GM19240 (cell line): ENCODE data around the gene MAN1C1.
"Not testable (repeated sequence)": the region's sequence is repeated elsewhere in the genome, so short reads cannot be mapped to it uniquely, and the experiment has no call there.

Experiments
- DNase-seq: peaks from one replicate; pipeline ENCODE4 v3.0.0; 2011; ENCODE audit warnings: low spot score; ENCODE audit not compliant: insufficient read length

Gene MAN1C1

DNA sequence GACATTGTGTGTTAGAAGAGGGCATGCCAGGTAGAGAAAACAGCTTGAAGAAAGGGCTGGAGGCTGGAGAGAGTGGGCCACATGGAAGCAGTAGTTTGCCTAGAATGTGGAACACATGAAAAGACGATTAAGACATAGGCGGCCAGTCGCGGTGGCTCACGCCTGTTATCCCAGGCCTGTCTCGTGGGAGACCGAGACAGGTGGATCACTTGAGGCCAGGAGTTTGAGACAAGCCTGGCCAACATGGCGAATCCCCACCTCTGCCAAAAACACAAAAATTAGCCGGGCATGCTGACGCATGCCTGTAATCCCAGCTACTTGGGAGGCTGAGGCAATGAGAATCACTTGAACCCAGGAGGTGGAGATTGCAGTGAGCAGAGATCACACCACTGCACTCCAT, 118.4 kb downstream of the MAN1C1 start:
- not testable (repeated sequence) for DNase-seq

DNA sequence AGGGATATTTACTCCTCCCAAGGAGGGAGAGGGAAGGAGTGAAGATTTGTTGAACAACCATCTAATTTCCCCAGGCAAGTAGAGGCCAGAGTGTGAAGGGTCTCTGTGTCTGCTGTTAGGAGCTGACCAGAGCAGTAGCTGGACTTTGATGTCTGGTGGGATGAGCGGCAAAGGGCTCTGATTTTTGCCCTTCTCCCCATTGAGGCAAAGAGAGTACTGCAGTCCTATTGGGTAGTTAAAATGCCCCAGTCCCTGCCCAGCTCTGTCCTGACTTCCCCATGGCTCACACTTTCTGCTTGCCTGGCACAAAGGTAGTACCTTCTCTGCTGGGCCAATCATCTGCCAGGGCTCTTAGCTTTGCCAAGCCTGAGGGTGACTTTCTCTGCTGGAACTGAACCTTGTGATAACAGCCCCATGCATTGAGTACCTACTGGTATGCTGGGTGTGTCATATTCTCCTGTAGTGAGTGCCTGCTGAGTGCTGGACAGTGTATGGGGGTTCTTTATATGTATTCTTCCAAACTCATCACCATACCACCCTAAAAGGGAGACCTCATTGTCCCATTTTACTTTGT, 119.5 kb downstream of the MAN1C1 start:
- no peak for DNase-seq

DNA sequence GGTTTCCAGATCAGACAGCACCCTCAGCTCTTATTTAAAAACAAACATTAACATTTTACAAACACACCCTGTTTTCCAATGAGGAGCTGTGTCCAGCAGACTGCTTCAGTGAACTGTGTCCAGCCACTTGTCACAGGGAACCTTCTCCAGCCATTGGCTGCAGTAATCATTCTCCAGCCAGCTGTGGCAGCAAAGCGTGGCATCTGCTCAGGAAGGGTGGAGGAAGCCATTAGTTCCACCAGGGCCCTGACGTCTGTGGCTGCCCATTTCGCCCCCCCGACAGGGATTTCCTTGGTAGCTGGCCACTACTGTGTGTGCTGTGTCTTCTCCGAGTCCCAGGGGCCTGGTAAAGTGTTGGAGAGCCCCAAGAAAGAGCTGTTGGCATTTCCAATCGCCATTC, 120.5 kb downstream of the MAN1C1 start:
- no peak for DNase-seq

DNA sequence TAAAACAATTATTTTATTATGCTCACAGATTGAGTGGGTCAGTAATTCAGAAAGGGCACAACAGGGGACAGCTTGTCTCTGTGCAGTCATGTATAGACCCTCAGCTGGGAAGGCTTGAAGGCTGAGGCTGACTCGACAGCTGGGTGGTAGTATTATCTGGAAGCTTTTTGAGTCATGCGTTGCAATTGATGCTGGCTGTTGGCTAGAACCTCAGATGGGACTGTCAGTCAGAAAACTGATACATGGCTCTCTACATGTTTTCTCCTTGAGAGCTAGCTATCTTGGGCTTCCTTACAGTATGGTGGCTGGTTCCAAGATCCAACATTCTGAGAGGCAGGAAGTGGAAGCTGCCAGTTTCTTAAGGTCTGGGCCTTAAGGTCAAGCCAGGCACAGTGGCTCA, 121.9 kb downstream of the MAN1C1 start:
- DNase-seq = no peak

DNA sequence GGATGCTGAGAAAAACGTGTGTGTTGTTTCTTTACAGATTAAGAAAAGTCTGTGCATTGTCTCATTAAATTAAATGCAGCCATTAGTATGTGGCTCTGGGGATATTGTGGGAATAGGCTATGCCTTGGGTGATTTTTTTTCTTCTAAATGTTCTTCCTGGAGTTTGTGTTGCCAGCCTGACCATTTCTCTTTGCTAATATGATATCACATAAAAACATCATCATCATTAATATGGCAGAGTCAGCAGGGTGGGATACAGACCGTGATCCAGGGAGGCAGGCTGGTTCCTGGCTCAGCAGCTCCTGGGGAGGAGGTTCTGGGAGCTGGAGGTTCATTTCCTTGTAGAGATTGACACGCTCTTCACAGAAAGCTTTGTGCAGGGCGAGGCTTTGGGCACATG, 122.8 kb downstream of the MAN1C1 start:
- DNase-seq = no peak

DNA sequence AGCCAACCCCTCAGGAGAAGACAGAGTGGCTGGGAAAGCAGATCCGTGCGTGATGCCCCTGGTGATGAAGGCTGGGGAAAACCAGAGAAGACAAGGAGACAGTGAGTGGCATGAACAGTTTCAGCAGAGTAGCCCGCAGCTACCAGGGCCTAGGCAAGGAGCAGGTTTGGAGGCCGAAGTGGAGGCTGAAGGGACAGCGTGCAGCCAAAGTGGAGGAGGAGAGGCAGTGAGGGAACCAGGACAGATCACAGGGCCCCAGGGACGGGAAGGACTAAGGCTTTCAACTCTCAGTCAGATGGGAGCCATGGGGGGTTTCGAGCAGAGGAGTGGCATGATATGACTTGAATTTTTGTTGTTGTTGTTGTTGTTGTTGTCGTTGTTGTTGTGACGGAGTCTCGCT, 123.5 kb downstream of the MAN1C1 start:
- no peak for DNase-seq

DNA sequence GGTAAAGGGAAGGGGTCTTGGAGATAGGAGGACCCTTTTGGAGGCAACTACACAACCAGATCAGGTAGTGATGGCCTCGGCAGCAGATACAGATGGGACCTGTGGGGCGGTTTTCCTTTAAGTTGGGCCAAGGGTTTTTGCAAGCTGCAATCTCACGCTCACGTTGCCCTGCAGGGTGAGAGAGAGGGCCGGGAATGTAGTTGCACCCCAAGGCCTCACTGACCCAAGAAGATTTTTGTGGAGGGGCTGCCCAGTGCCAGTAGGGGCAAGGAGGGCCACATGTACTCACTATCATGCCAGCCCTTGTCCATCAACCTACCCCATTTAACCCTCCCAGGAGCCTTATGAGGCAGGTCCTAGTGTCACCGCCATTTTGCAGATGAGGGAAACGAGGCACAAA, 125.7 kb downstream of the MAN1C1 start:
- no peak for DNase-seq

DNA sequence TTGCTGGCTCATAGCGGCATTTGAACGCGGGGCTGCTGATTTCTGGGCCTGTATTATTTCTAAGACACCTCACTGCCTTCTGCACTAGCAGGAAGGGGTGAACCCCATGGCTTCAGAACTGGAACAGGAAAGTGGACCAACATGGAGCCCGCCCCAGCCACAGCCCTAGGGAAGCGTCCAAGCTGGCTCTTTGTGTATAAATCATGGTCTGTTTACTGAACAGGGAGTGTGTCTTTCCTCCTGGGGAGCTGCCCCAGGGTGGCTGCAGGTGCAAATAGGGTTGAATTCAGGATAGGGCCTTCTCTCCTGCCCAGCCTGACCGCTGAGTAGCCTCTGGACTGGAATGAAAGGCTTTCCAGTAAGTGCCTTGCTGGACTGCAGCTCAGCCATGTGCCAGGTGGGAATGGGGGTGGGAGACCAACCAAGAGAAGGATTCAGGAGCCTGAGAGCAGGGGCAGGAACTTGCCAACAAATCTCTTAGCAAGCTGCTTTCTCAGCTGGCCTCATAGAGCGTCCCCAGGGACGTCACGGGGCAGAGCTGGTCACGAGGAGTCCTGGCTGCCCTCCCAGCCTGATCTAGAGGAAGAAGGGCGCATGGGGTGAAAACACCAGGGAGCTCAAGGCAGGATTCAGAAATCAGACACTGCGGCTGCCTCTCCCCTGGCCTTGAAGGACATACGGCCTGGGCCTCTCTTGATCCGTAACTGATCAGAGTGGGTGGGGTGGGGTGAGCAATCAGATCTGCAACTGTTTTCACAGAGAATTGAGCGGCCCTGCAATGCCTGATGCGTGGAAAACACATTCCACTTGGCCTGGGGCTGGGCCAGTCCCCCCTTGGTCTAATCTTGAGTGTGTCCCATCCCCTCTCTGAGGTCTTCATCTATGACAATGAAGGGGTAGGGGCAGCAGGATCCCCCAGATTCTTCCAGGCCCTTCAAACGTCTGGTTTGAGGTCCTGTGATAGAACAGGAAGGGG, 126.9 kb downstream of the MAN1C1 start:
- no peak for DNase-seq

DNA sequence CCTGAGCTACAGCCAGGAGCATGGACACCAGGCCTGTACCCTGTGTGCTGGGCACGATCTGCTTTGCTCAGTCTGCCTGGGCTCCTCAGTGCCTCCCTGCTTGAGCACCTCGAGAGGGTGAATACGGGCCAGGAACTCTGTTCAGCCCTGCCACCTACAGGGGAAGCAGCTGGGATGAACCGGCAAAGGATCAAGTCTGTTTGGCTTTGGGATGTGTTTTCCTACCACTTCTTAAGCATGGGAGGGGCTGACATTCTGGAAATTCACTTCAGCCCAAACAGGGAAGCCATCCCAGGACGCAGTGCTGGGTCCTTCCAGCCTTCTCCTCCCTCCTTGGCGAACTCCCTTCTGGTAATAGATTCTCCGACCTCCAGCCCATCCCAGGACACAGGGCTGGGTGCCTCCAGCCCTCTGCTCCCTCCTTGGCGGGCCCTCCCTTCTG, 127.6 kb downstream of the MAN1C1 start:
- DNase-seq = no peak

DNA sequence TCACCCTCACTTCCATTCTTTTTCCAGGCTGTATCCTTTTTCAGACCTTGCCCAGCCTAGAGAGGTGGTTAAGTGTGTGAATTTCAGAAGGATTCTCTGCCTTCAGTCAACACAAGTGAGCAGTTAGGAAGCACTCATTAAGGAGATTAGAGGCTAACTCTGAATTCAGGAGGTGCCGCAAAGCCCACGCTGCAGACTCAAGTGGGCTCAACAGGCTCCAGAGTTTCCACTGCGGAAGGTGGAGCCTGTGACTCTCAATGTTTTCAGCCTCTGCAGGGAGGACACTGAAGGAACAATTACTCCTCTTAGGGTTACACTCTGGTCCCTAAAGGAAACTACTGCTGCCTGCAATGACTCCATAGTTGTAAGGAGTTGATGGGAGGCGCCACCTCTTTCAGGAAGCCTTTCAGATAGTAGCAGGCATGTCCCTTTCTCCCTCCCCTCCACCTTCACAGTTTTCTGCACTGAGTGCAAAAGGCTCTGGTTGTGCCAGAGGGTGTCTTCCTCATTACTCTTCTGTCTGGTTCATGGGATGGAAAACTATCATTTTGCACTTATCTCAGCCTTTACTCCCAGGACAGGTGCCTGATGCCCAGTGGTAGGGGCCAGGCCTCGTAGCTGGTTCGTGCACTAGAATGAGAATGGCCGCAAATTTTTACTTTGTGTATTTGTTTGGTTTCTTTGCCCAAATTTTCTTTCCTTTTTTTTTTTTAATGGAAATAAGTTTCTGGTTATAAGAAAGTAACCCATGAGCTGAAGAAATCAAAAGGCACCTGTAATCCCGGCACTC, 128.2 kb downstream of the MAN1C1 start:
- DNase-seq = no peak

DNA sequence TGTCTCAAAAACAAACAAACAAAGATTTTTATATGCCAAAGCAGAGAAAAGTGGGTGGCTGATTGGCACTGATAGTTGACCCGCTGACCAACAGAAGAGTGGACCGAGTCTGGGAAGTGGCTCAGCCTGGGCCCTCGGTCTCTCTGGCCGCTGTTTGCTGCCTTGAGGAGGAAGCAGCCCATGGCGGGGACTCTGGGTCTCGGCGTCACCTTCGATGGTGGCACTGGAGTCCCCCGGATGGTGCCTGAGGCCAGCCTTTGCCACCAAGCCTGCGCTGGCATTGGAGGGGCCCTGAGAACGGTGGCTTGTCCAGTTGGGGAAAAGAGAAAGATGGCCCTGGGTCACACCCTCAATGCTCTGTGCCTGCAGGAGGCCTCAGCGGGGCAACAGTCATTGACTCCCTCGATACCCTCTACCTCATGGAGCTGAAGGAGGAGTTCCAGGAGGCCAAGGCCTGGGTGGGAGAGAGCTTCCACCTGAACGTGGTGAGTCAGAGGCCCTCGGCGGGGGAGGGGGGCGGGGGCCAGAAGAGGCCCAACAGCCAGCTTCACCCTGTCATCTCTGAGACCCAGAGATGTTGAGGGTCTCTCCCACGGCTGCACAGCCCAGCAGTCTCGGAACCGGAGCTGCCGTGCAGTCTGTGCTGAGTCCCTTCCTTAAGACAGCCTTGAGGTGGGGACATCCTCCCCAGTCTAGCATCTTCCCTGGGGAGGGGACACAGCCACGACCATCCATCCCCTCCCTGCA, 129.9 kb downstream of the MAN1C1 start:
- no peak for DNase-seq

DNA sequence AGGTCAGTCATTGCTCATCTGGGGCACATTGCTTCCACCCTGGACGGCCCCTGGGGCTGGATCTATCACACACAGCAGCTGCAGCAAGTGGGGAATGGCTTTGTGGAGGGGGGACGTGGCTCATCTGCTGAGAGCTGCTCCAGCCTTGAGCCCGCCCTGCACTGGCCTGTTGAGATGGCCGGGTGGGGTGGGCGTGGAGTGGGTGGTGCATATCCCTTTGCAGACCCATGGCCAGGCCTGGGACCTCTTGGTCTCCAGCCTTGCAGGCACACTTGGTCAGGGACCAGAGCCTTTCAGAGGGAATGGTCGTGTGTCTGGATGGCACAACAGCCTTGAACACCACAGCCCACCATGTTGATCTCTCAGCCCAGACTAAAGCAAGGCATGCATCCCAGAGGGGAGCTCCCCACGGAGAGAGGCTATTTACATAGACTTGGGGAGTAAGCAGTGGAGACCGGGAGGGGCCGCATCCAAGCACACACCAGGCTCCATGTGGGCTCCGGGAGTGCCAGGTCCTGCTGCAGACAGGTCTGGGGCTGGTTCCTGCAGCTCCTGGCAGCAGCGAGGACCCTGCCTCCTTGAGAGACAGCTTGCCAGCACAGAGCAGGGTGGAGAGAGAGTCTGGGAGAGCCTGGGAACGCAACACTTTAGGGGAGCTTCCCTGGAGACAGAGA, 130.6 kb downstream of the MAN1C1 start:
- no peak for DNase-seq

DNA sequence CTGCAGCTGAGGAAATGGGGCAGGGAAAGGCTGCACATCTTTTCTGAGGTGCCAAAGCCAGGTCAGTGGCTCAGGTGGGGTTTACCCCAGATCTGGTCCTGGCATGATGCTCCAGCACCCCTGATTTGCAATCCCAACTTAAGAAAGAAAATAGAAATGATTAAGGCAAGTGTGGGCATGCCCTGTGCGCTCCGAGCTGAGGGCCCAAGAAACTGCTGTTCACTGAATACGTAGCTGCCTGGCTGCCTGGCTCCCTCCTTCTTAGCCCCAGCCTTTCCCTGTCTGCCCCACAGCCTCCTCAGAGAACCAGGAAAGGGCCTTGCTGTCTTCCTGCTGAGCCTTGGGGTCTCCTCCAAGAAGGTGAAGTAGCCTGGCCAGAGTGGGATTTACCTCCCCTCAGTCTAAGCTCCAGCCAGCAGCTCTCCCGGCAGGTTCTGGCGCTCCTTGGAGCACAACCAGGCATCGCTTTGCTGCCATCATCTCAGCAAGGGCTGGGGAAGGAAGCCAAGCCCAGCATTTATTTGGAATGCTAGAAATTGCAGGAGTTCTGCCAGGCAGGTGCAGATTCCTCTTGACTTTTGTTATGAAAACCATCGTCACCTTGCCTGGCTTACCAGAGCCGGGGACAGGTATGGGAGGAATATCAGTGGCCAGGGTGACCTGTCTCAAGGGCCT, 132.1 kb downstream of the MAN1C1 start:
- no peak for DNase-seq

DNA sequence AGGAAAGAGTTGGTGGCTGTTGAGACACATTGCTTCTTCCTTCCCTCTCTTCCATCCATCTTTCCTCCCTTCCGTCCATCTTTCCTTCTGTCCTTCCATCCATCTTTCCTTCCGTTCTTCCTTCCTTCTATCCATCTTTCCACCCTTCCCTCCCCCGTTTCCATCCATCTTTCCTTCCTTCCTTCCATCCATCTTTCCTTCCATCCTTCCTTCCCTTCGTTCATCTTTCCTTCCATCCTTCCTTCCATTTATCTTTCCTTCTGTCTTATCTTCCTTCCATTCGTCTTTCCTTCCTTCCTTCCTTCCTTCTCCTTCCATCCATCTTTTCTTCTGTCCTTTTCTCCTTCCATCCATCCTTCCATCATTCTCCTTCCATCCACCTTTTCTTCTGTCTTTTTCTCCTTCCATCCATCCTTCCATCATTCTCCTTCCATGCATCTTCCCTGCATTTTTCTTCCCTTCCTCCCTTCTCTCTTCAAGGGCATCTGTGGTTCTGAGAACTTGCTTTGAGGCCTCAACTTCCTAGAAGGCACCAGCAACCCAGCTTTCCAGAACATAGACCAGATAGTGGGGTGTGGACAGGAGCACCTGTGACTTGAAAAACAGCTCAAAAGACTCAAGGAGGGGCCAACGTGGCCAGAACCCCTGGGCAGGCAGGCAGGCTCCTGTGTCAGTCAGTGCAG, 134.5 kb downstream of the MAN1C1 start:
- DNase-seq = no peak

DNA sequence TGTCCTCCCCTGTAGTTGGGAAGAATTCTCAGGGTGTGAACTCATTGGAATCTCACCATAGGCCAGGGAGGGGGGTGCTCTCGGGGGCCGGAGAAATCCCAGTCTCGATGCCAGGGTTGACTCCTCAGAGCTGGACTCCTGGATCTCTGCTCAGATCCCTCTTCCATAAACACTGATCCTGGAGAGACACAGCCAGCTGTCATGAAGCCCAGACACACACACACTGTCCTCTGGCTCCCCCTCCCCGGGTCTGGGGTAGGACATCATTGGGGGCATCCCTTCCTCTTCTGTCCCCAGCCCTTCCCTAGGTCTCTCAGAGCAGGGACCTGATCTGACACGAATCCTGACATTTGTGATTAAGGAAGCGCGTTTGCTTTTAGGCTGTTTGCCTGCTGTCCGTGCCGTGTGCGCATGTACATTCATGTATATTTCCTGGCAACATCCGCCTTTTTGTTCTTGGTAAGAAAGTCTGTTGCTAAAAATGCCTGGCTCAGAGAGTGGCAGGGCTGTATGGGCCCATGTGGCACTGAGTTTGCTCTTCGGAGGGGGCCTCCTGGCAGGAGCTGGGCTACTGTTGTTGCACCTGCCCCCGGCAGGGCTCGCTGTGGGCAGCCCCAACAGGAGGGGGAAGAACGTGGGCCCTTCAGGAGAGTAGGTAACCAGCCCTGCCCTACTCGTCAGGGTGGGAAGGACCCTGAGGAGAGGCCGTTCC, 138.0 kb downstream of the MAN1C1 start:
- DNase-seq = no peak

DNA sequence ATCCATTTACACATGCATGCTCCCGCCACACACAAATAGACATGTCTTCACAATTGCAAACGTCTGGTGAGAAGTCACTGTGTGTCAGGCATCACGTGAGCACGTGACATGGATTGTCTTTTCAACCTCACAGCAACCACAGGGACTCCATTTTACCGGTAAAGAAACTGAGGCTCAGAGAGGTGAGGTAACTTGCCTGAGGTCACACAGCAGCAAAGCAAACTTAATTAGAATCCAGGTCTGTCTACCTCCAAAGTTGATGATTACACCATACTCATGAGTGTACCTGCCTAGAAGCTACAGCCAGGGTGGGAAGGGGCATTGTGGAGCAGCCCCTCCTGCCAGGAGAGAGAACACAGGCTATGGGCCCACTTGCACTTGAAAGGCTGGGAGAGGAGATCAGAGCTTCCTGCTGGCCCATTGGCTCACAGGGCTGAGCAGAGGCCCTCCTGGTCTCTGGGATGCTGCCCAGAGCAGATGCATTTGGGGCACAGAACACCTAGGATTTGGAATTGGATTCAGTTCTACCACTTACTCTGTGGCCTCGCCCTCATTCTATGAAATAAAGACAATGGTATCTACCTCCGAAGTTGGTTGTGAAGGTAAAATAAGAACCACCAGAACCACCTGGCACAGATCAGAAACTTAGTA, 139.0 kb downstream of the MAN1C1 start:
- DNase-seq = no peak

DNA sequence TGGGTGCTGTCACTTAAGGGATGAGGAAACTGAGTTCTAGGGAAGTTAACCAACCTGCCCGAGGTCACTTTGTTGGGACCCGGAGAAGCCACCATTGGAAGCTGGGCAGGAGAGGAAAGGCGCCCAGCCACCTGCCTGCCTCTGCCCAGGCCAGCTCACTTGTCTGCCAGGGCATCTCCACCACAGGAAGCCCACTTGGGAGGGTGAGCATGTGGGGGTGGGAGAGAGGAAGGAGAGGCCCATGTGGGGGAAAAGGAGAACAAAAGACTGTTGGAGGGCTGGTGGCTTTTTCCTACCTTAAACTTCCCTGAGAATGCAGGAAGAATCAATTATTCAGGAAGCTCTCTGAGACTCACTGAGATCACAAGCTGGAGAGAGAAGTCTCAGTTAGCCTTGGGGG, 139.6 kb downstream of the MAN1C1 start:
- DNase-seq = no peak

DNA sequence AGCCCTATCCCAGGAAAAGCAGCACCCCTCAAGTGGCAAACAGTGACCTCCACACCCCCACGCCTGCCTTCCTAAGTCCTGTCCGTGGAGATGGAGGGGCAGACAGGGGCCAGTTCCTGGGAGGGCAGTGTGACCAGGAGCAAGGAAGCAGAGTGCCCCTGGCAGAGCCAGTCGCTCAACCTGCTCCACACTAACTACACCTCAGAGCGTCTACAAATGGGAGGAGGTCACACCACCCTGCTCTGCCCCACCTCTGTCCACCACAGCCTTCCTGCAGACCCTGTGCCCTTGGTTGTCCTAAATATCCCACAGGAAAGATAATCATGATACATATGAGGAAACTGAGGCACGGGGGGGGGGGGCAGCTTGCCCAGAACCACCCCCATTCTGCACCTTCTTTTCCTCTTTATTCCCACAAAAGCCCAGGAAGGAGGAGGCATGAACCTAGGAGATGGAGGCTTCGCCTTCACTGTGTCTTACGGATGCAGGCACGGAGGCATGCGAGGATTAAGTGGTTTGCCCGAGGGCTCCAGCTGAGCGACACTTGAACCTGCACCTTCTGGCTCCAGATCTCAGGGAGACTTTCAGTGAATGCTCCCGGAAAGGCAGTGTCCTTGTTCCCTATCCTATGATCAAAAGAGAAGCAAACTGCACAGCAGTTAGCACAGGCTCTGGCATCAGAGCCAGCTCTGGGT, 140.7 kb downstream of the MAN1C1 start:
- DNase-seq = no peak
